ENCODE measurements around the gene ZMAT1. TPM values are rescaled to one million over a fixed set of nuclear protein-coding genes. Genes with fewer than 3 reads are reported as not detected.

ZMAT1 gene
- total RNA-seq, 1 donor from 2014 or later = 2.5 TPM

DNA sequence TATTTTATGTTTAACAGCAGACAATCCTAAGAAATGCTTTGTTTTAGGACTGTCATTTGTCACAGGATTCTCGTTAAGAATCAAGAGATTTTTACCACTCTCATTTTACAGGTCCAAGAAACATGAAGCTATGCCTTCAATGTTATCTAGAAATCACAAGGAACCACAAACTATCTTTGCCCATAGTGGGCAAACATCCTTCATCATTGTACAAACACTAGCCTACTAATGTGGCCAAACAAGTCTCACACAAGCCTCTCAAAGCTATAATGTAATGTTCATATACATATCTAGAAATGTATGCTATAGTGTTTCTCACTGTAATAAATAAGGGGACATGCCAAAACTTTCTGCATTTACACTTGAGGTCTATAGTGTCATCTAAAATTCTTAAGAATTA lies 26.8 kb downstream of the ZMAT1 start:
- intact Hi-C loops (cut with micrococcal nuclease) = no loop called here
- Mint-ChIP-seq H3K27me3 (ENCODE audit: low read depth) (no peaks in the 10 kb centered on the region), H3K36me3 (ENCODE audit: low read depth) (no peaks in the 10 kb centered on the region), H3K9me3 (peaks cover 5% of the 10 kb centered on the region), H3K4me3 (ENCODE audit: low read depth) (no peak overlapping the region), H3K27ac (no peak overlapping the region), H3K4me1 (ENCODE audit: low read depth) (no peaks in the 10 kb centered on the region)
- no peak for DNase-seq (ENCODE audit: low spot score)

Other genes with a start within 250 kb of the ZMAT1 start
- not detected in 2 replicates for gene TCEAL2, start 193.7 kb upstream of the ZMAT1 start, total RNA-seq
- not detected in 2 replicates for gene TCEAL6, start 210.5 kb upstream of the ZMAT1 start, total RNA-seq
- gene BEX5, start 223.9 kb upstream of the ZMAT1 start, total RNA-seq = 1.9 and 2.8 TPM in 2 replicates

All from activated T-helper 2 cell treated with anti-CD3 and anti-CD28 coated beads, Interferon-gamma antibody, Interleukin-2, Interleukin-4, amounts not matched to agents 10 μg/mL and 5 μg/mL and 100 μg/mL, durations not matched to agents 14 hours and 24 hours and 36 hours (primary cell).